HepG2 (cell line): Measurements from ENCODE around the gene FBXL2.

Experiments used
- GLI4 ChIP-seq: sonication (generic); formaldehyde crosslinking; IDR thresholded peaks from 2 replicates; pipeline ENCODE4 v1.5.1; 2020; ENCODE audit warnings: missing genetic modification reagents, mild to moderate bottlenecking, moderate library complexity, borderline replicate concordance
- HMGA1 ChIP-seq: sonication (generic); formaldehyde crosslinking; conservative IDR thresholded peaks from 2 replicates; pipeline ENCODE4 v1.4.0; 2020; ENCODE audit warnings: missing genetic modification reagents
- JUNB ChIP-seq: sonication (generic); formaldehyde crosslinking; IDR thresholded peaks from 2 replicates; pipeline ENCODE4 v1.8.0; 2022; ENCODE audit warnings: missing genetic modification reagents, mild to moderate bottlenecking, borderline replicate concordance
- ZNF17 ChIP-seq: sonication (generic); formaldehyde crosslinking; IDR thresholded peaks from 2 replicates; pipeline ENCODE4 v1.5.0; 2020; ENCODE audit warnings: mild to moderate bottlenecking, missing genetic modification reagents
- ZZZ3 ChIP-seq: sonication (generic); formaldehyde crosslinking; IDR thresholded peaks from 2 replicates; pipeline ENCODE4 v1.4.0; 2020; ENCODE audit warnings: missing genetic modification reagents, mild to moderate bottlenecking, borderline replicate concordance
- TF ChIP-seq, protein P1 (sequence below): sonication (generic); formaldehyde crosslinking; IDR thresholded peaks from 2 replicates; pipeline ENCODE4 v1.8.1; 2022; ENCODE audit warnings: mild to moderate bottlenecking, missing genetic modification reagents

DNA sequence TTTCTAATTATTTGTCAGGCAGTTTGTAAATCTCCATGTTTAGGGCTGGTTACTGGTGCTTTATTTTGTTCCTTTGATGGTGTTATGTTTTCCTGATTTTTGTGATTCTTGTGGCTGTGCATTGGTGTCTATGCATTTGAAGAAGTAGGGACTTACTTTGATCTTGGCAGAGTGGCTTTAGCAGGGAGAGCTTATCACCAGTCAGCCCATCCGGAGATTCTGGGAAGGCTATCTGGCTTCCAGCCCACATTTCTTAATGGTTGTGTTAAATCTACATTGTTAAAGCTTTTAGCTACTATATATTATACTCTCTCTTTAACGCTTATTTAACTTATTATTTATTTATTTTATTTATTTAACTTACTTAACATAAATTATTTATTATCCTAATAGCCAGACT lies 35.1 kb downstream of the FBXL2 start:
- TF ChIP-seq ZZZ3 = no peak
- TF ChIP-seq, protein P1, sequence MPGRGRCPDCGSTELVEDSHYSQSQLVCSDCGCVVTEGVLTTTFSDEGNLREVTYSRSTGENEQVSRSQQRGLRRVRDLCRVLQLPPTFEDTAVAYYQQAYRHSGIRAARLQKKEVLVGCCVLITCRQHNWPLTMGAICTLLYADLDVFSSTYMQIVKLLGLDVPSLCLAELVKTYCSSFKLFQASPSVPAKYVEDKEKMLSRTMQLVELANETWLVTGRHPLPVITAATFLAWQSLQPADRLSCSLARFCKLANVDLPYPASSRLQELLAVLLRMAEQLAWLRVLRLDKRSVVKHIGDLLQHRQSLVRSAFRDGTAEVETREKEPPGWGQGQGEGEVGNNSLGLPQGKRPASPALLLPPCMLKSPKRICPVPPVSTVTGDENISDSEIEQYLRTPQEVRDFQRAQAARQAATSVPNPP (CRISPR knock-in tag) = no peak
- TF ChIP-seq ZNF17 = no peak
- TF ChIP-seq JUNB = no peak
- no peak for TF ChIP-seq GLI4 (CRISPR knock-in tag)
- no peak for TF ChIP-seq HMGA1 (CRISPR knock-in tag)
